Fibroblast of mammary gland (primary cell): ENCODE data around the gene SRGAP2B.
"Not testable (repeated sequence)": the region's sequence is repeated elsewhere in the genome, so short reads cannot be mapped to it uniquely, and the experiment has no call there.

Experiments used
- DNase-seq: peaks from one replicate; pipeline ENCODE4 v3.0.0-alpha.2; 2010; ENCODE audit warnings: low read depth
- H3K4me3 ChIP-seq: 2 replicates; pipeline ENCODE4 v1.5.1; 2011; ENCODE audit warnings: low read depth, mild to moderate bottlenecking, low read length, moderate library complexity; ENCODE audit not compliant: control insufficient read depth

The SRGAP2B gene

GRCh38 chr1:145095284-145096057 is at the start of gene SRGAP2B, which contains the start of gene FAM72D:
Gene SRGAP2B (minus strand): TSS chr1:145095328. CDS start chr1:145092901, 2,427 bp downstream.
Gene FAM72D (plus strand): TSS chr1:145095974. CDS start chr1:145096848, 874 bp downstream.
- peak within 1 kb of the TSS; percentile 22 for H3K4me3 ChIP-seq
- not testable (repeated sequence) for DNase-seq

DNA sequence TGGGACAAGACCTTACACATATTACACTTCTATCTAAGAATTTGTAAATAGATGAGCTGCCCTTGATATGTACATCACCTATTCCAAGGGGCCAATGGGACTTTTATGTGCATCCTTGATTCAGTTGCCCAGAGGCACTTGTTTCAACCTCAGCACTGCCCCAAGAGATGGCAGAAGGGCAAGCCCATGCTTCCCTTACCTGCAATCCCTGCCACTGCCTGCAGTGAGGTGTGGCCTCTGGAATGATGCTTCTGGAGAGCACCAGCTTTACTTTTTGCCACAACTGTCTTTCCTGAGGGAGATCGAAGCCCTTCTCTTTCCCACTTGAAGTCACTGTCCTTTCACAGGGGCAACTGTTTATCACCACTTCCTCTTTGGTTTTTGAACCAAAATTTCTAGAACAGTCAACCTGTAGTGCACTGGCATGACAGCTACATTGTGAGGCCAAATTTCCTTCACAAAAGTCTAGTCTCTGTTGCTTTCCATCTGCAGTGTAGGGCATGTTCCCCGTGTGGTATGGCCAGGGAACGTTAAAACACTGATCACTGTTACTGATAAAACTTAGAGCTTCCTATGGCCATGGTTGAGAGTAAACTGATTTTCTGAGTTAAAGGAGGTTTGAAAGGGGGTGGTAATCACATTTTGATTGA is 49.3 kb upstream of the SRGAP2B start:
- DNase-seq, H3K4me3 ChIP-seq: not testable (repeated sequence)

DNA sequence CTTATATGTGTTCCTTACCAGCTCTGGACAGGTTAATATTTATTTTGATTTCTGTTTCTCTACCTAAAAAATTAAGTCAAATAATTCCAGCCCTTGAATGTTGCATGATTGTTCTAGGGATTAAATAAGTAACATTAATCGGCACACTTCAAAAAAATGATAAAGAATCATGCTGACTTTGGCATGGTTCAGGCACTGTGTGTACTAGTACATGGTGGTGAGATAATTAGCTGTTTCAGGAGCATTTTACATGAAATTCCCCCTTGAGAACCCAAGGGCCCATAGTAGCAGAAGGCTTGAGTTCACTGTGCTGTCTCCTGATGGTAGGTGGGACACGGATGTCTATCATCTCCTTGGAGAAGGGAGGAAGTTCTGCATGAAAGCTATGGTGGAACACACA is 45.4 kb upstream of the SRGAP2B start:
- DNase-seq: not testable (repeated sequence)

GRCh38 chr1:145134476-145134875 is 39.3 kb upstream of the SRGAP2B start:
- DNase-seq, H3K4me3 ChIP-seq: not testable (repeated sequence)

More for the DNA sequence above, 45.4 kb upstream of the SRGAP2B start:
- H3K4me3 ChIP-seq: not testable (repeated sequence)

DNA sequence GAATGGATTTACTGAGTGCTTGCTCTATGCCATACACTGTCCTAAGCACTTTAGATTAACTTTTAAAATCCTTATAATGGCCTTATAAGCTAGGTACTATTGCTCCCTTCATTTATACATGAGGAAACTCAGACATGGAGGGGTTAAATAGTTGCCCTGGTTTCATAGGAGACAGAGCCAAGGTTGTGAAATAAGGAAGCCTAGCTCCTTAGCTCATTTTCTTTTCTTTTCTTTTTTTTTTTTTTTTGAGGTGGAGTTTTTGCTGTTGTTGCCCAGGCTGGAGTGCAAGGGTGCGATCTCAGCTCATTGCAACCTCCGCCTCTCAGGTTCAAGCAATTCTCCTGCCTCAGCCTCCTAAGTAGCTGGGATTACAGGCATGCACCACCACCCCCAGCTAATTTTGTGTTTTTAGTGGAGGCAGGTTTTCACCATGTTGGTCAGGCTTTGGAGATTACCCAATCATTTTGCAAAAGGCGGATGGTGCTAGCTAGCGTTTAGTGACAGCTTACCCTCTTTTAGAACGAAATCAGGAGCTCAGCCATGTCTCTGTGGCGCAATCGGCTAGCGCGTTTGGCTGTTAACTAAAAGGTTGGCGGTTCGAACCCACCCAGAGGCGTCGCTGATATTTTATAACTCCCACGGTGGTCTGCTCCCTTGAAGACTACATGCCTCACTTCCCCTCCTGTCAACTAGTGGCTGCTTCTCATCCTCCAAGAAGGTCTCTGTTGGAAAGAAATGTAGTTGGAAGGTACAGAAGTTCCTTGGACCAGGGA is 33.8 kb upstream of the SRGAP2B start:
- DNase-seq: peak; percentile 67
- peak overlapping the region; percentile 22 for H3K4me3 ChIP-seq

DNA sequence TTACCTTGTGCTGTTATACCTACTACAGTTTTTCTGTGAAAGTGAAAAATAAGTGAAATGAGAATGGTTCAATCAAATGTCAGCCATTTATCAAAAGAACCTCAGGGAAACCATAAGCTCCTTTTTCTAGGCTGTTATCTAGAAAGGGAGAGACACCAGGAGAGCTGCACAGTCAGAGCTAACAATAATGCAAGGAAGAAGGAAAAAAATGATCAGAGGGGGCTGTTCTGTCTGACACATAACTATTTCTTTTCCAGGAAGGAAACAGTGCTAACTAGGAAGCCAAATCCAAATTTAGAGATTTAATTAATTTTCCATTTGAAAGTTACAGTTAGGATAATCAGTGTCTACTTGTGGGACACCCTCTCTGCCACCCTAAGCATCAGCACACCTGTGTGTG is 32.0 kb upstream of the SRGAP2B start:
- DNase-seq, H3K4me3 ChIP-seq: not testable (repeated sequence)

DNA sequence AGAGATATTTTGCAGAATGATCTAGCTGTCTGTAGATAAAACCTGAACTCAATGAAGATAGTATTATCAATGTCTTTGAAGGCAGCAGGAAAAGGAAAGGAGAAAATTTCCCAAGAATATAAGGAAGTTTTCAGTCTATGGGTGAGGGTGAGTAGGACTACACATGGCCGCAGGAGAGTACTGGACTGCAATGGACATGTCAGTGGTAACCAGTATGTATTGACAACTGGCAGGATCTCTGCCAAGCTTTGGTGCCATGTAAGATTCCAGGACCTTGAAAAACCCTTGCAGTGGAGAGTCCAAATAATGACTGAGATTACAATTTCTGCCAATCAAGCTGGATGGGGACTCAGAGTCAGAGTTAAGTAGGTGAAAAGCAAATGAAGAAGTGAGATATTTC is 30.0 kb upstream of the SRGAP2B start:
- H3K4me3 ChIP-seq, DNase-seq: not testable (repeated sequence)

DNA sequence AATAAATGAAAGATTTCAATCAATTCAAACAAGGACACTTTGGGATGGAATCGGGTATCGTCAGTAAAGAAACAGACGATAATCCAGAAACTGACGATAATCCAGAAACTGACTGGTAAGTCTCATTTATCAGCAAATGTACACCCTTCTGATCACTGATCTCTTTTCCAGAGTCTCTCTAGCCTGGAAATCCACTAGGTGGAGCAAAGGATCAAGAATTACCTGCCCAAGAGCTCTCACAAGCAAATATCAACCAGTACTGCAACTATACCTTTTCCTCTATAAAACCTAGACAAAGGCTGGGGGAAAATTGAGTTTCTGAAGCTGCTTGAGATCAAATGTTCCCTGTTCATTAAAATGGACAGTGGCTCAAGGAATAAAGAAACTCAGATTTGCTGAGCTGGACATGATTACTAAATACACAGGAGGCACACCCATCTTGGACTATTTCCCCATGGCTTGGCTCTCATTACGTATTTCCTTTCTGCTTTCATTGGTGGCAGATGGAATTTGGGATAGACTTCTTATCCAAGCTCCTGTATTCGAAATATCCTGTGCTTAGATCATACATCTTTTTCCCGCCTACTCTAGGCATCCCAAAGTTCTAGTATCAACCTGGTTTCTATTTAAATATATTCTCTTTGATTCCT is 29.0 kb upstream of the SRGAP2B start:
- not testable (repeated sequence) for DNase-seq, H3K4me3 ChIP-seq

GRCh38 chr1:145123062-145123395 is 27.9 kb upstream of the SRGAP2B start:
- H3K4me3 ChIP-seq, DNase-seq: not testable (repeated sequence)

DNA sequence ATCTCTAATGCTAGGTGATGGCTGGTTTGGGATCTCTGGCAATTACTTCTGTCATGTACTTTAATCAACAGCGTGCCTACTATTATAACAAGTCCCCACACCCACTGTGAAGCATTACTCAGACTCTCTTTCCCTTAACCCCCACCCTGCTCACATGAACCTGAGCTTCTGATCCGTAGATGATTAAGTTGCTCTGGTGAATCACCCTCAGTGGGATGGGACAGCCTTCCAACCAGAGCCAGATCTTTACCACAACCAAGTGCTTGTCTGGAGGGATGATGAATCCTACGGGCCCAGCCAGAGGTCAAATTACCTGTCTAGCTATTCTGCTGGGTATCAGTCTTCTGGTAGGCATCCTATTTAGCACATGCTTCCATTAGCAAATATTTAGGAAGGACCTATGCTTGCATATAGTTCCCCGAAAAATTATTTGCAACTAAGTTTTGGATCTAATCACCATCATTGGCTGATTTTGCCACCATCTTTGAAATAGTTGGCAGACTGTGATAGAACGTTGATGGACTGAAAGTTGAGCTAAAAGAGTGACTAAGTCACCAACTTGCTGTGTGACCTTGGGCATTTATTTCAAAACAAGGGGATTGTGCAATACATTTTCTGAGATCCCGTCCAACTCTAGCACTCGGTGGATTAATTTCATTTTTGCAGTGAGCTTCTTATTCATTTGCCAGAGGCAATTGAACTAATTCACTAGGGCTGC is 27.4 kb upstream of the SRGAP2B start:
- DNase-seq, H3K4me3 ChIP-seq: not testable (repeated sequence)

DNA sequence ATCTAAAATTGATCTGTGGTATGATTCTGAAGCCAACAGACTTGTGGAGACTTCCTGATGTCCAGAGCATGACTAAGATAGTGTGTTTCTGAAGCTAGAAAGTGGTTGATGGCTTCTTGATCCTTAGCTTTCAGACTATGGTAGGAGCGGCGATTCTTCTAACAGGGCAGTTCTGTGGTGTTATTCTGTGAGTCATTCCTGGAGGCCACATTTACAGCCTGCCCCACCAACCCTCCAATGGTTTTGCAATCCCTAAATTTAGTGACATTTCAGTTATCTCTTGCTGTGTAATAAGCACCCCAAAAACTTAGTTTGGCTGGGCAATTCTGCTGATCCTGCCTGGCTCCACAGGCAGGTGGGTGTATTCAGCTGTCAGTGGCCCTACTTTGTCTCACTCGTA is 24.7 kb upstream of the SRGAP2B start:
- not testable (repeated sequence) for H3K4me3 ChIP-seq, DNase-seq

DNA sequence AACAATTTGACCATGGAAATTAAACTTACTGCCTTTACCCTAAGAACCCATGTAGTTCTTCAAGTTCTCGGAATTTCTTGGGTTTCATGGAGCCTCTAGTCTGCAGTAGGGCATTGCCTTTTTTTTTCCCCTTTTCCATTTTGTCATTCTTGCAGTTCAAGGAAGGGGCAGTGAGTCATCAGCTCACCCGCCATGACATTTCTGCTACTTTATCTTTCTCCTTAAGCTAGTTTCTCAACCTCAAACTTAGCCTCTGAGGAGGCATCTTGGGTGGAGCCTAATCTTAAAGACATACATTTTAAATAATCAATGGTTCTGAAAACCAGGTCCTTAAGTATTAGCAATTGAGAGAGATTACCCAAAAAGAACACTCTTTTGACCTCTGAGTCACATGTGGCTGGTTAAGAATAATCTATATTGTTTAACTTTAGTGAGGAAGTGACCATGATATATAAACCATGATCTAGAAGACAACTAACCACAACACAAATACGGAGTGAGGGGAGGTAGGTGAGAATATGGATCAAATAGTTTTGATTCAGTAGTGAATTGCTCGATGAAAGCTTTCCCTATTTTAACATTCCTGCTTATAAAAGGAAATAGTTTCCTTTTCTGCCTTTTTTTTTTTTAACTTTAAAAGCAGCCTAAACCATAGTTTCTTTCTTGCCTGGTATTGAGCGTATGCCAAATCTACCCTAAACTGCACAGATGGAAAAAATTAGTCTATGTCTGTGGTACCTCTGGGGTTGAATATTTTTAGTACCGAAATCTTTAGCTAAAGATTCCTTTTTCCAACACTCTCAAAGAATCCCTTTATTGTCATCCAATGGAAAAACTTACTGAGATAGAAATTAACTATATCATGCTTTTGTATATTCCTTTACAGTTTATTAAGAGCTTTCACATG is 20.7 kb upstream of the SRGAP2B start:
- DNase-seq, H3K4me3 ChIP-seq: not testable (repeated sequence)

- H3K4me3 ChIP-seq, DNase-seq: not testable (repeated sequence)
These were observed 19.5 kb upstream of the SRGAP2B start for GRCh38 chr1:145114560-145115057.

GRCh38 chr1:145112703-145113102 is 17.6 kb upstream of the SRGAP2B start:
- not testable (repeated sequence) for DNase-seq, H3K4me3 ChIP-seq

- not testable (repeated sequence) for H3K4me3 ChIP-seq, DNase-seq
These were observed 16.5 kb upstream of the SRGAP2B start for GRCh38 chr1:145111674-145112073.

DNA sequence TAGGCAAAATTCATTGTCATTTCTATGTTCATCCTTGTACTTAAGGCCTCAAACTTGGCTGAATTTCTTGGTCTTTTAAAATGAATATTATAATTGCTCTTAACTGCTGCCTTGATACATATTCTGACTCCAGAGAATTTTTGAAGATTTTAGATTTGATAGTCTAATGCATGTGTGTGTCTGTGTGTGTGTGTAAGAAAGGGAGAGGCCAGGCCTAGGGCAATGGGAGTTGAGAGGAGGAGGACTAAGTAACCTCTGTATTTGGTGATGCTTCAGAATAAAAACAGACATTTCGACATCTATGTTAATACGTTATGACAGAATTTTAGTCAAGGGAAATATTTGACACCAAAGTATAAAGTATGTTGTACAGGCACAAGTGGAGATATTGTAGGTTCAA is 8.2 kb upstream of the SRGAP2B start:
- H3K4me3 ChIP-seq: not testable (repeated sequence)

DNA sequence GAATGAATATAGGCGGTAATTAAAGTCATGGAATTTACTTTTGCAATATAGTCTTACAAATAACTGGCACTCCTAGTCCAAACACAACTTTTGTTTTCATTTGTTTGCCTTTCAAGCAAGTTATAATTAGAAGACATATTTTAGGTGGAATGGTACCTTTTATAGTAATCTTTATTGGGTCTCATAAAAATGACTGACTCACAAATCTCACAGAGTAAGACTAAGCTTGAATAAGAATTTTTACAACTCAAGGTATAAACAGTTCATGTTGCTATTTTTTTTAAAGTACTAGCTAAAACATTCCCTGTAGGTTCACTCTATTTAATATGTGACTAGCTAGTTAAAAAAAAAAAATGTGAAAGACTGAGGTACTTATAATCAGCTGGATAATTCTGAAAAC is 6.6 kb upstream of the SRGAP2B start:
- not testable (repeated sequence) for DNase-seq

More for the DNA sequence above, 8.2 kb upstream of the SRGAP2B start:
- DNase-seq: not testable (repeated sequence)

More for the DNA sequence above, 6.6 kb upstream of the SRGAP2B start:
- H3K4me3 ChIP-seq: not testable (repeated sequence)
